ENCODE data around the gene INPP5F.

GRCh38 chr10:119740096-119740495 is 14.2 kb downstream of the INPP5F start:
- no peak for TF ChIP-seq CTCF (IDR thresholded peaks at IDR 0.05)
- TF ChIP-seq EP300 (IDR thresholded peaks at IDR 0.05), result no peak
- no peak for TF ChIP-seq POLR2A (IDR thresholded peaks at IDR 0.05)
